ENCODE data around the gene ARL13B.
"Not testable (repeated sequence)": the region's sequence is repeated elsewhere in the genome, so short reads cannot be mapped to it uniquely, and the experiment has no call there.

The ARL13B gene

DNA sequence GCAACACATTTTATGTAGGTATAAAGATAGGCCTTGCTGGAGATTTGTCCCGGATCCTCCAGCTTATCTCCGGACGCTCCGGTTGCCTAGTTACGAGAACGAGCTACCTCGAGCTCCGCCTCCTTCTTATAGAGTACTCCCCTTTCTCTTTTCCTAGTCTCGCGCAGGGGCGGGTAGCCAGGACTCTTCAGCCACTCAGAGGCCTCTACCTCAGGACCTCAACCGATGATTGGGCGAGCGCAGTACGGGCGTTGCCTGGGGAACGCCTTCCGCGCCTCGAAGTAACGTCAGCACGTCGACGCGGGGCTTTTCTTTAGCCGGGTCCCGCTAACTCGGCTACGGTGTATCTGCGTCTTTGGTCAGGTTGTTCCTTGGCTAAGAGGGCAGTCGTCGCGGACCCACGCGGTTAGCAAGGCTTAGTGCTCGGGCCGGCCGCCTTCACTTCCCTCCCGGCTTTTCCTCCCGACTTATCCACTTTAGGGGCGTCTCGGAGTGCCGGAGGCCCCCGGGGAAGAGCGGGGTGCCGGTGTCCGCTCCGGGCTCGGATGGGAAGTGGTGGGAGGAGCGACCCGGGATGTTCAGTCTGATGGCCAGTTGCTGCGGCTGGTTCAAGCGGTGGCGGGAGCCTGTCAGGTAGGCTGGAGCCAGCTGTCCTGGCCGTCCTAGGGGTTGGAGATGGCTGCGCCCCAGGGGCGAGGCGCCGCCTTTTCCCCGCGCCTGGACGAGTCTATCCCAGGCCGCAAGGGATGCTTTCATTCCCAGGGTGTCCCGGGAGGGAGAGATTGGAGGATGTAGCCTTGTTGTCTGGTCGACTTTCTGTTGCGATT is at the start of gene ARL13B:
Gene ARL13B, plus strand, starts transcription at position 306 of the 827 bp plus-strand sequence. Its CDS starts 269 bp downstream, at position 575.
- peak; percentile 98 to 99 for DNase-seq

DNA sequence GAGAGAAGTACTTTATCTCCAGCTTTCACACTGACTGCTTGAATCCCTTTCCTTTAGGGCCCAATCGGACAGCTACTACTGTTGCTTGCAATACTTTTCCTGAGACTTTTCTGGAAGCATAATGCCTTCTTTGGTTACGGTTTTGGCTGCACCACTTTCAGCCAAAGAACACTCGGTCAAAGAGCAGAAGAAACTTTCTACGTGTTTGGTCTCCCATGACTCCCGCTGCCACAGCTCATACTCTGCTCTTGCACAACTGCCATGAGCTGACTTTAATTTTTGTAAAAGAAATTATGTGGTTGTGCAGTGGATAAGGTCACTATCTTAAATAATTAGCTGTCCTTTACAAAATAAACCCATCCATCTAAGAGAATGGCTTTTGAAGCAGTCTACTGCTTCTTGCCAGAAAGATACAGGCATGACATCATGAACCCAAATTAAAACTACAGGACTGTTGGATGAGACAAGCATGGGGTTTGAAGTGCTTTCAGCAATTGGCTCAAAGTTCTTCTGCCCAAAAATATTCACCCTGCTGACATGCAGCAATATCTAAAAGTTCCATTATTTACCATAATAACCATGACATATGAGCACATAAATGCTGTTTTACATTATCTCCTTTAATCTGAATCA is 48.2 kb upstream of the ARL13B start:
- DNase-seq: no peak

DNA sequence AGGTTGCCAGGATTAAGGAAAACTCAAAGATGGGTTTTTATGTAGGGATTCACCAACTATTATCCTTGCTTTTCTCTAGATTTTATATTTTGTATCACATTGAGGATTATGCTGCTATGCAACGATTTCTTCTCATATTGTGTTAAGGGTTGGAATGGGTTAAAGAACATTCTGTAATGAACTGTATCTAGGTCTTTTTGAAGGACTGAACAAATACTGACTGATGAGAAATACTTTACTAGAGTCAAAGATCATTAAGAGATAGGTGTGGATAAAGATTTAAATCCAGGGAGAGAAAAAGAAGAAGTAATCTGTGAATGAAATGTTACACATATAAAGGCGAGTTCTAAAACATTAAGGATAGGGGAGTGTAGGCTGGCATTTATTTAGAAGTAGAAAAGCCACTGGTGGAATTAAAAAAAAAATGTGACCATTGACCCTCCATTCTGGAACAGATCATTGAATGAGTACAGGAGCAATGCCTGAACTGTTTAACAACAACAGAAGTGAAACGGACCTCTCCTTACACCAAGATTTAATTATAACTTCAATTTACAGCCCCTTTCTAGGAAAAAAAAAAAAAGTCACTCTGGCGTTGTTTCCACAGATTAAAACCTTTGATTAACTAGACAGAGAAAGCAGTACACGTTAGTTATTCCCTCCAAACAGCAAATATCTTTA is 45.4 kb upstream of the ARL13B start:
- DNase-seq: no peak

DNA sequence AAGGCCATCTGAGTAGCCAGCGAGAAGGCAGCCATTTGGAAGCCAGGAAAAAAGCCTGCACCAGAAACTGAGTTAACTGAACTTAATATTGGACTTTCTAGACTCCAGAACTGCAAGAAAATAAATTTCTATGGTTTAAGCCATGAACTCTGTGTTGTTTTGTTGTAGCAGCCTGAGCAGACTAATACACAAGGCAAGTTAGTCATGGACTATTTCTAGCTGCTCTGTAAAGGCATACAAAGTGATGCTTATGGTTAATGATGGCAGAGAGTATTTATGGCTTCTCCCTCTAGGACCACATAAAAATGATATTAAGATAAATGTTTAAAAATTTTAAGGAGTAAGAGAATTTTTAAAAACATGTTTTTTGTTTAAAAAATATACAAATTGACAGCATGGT is 43.4 kb upstream of the ARL13B start:
- DNase-seq: no peak

DNA sequence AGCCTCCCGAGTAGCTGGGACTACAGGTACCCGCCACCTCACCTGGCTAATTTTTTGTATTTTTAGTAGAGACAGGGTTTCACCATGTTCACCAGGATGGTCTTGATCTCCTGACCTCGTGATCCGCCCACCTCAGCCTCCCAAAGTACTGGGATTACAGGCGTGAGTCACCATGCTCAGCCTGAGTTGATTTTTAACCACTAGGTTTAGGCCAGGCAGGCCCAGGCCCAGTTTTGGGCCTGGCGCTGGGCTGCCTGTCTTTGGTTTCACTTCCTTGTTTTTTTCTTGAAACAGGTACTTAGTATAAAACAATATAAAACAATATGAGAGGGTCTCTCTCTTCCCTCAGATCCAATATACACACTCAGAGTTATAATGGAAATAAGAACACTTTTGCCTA is 42.5 kb upstream of the ARL13B start:
- not testable (repeated sequence) for DNase-seq

DNA sequence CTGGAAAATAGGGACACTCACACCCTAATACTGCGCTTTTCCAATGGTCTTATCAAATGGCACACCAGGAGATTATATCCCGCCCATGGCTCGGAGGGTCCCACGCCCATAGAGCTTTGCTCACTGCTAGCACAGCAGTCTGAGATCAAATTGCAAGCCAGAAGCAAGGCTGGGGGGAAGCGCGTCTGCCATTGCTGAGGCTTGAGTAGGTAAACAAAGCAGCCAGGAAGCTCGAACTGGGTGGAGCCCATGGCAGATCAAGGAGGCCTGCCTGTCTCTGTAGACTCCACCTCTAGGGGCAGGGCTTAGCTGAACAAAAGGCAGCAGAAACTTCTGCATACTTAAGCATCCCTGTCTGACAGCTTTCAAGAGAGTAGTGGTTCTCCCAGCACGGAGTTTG is 30.0 kb upstream of the ARL13B start:
- peak in 1 of 2 experiments; percentile 9 for DNase-seq

DNA sequence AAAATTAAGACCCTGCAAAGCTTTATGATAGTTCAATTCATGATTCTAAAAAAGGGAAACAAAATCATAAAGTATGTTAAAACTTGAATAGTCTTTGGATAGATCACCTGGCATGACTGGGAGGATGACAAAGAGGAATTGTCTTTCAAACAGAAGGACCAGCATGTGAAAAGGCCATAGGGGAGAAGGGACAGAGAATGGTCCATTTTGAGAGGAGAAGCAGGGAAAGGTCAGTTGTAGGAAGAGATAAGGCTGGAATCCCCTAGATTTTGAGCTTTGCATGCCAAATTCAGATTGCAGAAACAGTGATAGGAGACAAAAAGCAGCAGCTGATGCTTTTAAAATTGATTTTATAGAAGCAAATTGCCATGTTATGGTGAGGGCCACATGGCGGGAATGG is 18.9 kb upstream of the ARL13B start:
- no peak for DNase-seq

DNA sequence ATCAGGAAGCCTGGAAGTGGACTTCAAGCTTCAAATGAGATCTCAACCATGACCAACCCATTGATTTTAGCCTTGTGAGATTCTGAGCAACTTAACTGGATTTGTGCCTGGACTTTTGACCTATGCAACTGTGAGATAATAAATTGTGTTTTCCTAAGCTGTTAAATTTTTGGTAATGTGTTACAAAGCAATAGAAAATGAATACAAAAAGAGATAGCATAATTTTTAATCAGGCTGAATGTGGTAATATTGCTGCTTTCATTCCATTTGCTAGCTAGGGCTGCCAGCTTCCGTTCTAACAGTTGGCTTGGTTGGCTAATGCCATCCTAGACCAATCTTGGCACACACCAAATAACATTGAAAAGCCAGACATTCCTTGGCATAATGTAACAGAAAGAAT is 18.5 kb upstream of the ARL13B start:
- DNase-seq: no peak

DNA sequence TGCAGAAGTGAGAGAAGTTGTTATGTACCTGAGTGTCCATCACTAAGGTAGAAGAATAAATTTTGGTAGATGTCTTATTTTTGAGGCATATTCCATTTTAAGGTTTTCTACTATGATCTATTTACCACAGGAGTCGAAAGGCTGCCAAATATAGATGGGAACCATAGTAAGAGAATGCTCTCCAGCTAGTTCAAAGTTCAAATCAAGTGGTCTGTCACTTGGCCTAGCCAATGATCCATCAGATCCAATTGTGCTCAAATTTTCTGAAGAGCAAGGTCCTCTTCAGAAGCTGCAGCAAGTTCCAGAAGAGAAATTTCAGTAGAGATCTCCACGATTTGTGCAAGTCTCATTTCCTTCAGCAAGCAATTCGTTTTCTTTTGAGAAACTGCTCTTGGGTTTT is 17.2 kb upstream of the ARL13B start:
- no peak for DNase-seq

DNA sequence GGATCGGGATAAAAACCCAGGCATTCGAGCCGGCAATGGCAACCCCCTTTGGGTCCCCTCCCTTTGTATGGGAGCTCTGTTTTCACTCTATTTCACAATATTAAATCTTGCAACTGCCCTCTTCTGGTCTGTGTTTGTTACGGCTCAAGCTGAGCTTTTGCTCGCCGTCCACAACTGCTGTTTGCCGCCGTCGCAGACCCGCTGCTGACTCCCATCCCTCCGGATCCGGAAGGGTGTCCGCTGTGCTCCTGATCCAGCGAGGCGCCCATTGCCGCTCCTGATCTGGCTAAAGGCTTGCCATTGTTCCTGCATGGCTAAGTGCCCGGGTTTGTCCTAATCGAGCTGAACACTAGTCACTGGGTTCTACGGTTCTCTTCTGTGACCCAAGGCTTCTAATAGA is 14.8 kb upstream of the ARL13B start:
- peak in 1 of 2 experiments; percentile 3 for DNase-seq

DNA sequence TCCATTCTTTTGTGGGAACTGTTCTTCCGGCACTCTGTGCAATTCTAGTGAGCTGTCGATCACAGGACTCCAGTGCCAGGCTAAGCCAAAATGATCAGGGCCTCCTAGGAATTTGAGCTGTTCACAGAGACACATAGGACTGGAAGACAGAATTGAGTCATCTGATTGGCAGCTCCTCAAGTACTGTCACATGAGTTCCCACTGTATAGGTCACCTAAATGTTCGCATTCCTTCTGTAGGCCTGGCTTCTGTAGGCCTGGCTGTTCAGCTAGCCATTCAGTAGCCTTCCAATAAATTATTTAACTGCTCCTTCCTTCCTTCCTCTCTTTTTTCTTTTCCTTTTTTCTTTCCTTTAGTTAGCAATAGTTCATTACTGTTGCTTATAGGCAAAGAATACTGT is 10.5 kb upstream of the ARL13B start:
- DNase-seq: no peak

DNA sequence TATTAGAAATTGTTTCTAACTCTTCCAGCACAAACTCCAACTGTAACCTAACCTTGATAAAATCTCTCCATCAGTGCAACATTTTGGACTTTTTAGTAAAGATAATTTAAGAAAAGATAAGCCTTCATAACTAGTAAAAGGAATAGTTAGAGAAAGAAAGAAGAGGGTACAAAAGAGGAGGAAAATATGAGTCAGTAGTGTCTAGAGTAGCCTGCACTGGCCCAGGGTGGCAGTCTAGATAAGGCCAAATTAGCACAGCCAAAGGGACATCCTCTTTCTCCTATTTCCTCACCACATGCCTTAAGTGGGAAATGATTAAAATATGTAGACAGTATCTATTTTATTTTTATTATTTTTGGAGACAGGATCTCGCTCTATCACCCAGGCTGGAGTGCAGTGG is 10.0 kb upstream of the ARL13B start:
- no peak for DNase-seq

DNA sequence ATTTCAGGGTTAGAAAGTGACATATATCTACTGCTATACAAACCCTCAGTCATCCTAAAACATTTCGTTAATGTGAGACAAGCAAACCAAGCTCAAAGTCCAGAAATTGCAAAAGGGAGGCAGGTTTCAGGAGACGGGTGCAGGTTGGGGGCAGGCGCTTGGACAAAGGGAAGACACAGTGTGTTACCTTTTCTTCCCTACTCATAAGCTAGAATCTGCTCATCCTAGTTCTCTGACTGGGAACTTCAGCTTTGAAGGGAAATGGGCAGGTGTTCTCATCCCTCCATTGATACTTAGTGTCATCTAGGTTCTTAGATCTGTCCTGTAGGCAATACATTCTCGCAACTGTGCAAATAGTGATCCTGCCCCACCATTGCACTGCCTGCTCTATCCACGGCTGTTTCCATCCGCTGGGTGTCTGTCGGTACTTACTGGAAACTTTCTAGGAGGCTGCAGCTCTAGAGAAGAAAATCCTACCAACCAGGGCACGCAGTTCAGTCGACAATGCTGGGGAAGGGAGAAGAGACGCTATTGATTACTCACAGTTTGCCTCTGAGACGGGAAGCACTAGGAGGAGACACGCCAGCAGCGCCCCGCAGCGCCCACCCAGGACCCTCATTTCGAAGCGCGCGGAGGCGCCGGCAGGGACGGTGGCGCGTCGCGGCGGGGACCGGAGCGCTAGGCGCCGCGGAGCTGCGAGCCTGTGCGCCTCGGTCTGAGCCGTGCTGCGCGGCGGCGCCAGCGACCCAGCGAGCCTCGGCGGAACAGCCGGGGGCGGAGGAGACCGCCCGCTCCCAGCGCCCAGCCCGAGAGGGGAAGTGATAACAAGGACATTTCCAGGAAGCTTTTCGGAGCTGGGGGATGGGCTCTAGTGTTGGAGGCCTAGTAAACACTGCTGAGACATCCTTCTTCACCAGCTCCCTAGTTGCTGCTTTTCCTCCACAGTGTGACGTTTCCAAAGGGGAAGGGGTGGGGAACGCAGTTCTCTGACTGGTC is 6.5 kb upstream of the ARL13B start, which contains the start of gene PROS1:
Gene PROS1, minus strand, starts transcription at position 766 of the 996 bp plus-strand sequence. Its CDS starts 147 bp downstream, at position 619.
- peak; percentile 26 to 66 for DNase-seq

DNA sequence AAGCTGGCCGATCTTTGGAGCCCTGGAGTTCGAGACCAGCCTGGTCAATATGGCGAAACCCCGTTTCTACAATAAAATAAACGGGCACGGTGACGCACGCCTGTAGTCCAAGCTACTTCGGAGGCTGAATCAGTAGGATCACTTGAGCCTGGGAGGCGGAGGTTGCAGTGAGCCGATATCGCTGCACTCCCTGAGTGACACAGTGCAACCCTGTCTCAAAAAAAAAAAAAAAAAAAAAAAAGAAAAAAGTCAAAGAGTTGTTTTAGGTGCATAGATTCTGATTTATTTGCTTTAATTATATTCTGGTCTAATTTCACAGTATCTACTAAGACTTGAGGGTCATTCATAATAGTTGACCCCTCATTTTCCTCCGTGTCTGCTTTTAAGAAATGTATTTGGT is 1.7 kb downstream of the ARL13B start:
- DNase-seq: no peak

DNA sequence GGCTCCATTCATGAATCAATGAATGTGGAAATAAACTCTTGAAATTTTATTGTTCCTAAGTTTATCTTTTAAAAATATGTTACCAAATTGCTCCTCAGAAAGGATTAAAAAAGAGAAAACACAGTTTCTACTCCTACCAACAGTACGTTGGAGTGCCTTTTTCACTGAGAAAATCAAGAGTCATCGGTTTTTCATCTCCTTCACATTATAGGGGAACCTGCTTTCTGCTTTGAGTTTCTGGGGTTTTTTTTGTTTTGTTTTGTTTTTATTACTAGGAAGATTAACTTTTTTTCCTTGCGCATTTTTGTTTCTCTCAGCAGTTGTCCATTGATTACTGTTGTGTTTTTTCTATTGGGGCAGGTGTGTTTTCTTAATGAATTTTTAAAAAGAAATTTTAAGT is 3.5 kb downstream of the ARL13B start:
- no peak for DNase-seq

DNA sequence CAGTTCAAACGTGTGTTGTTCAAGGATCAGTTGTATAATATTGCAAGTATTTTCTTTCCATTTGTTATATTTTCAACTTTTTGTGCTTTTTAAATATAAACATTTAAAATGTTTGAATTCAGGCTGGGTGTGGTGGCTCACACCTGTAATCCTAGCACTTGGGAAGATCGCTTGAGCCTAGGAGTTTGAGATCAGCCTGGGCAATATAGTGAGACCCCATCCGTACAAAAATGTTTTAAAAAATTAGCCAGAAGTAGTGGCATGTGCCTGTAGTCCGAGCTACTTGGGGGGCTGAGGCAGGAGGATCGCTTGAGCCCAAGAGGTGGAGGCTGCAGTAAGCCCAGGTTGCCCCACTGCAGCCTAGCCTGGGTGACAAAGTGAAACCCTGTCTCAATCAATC is 4.7 kb downstream of the ARL13B start:
- DNase-seq: no peak

DNA sequence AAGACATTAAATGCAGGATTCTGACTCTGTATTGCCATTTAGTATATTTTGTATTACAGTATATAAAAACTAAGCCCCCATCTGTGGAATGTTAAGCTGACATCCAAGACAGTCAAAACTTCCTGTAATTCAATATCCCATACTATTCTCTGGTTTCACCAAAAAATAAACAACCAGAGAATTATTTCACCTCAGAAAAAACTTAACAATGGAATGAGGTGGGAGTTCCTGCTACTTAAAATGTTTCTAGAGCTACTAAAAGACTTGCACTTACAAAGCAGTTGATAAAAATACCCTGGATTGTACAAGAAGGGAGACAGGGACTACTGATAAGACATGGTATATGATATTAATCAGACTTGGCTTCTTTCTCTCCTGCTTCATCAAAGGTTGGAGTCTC is 8.3 kb downstream of the ARL13B start:
- no peak for DNase-seq

DNA sequence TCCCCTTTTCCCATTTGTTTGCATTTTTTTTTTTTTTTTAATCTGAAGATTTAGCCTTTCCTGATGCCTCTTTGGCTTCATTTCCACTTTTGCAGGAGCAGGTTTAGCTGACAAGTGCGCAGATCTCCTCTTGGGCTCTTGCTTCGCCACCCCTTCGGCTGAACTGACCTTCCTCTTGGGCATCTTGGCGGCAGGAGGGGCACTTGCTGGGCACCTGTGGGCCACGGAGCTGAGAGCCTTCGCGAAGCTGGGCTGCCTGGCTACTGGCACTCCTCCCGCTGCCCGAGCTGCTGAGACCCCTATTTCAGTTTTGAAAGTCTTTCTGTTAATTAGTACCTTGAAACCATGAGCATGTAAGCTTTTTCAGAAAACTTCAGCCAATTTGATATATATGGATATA is 8.8 kb downstream of the ARL13B start:
- DNase-seq: no peak

DNA sequence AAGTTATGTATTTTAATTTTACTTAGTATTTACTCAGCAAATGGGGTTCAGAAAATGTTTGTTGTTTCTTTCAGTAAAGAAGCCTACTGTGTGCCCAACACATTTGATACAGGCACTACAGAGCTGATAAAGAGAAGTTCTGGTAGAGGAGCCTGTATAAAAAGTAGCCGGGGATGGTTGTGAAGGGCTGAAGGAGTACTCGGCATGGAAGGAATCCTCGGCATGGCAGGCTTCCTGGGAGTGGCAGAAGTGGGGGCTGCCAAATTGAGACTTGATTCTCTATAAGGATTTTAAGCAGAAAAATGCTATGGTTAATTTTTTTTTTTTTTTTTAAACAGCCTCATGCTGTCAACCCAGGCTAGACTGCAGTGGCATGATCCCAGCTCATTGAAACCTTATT is 9.3 kb downstream of the ARL13B start:
- no peak for DNase-seq

DNA sequence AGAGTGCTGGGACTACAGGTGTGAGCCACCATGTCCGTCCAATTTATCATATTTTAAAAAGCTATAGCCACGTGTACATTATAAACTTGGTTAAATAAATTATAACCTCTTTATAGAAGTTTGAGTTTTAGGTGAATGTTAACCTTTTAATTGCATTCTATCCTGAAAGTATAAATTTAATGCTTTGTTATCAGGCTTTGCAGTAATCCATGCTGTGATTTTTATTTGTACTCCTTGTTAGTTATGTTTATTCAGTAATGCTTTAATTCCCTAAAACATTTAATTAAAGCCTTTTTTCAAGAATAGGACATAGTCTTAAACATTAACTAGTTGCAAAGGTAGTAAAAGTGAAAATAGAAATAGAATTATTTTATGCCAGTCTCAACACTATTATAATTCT is 11.7 kb downstream of the ARL13B start:
- DNase-seq: no peak

DNA sequence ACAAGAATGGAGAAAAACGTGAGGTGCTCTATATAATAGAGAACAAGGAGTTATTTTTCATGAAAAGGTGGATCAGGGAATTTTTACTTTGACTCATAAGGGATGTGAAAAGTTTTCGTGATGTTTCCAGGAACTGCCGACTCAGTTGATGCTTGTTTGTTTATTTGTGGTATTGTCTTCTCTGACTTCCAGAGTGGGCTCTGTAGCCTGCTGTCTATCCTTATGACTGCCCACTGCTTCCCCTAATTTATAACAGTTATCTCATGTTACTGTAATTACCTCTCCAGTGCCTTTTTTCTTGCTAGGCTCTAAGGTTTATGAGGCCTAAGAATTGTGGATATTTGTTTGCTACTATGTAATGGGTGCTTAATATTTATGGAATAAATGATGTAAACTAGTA is 12.3 kb downstream of the ARL13B start:
- no peak for DNase-seq

DNA sequence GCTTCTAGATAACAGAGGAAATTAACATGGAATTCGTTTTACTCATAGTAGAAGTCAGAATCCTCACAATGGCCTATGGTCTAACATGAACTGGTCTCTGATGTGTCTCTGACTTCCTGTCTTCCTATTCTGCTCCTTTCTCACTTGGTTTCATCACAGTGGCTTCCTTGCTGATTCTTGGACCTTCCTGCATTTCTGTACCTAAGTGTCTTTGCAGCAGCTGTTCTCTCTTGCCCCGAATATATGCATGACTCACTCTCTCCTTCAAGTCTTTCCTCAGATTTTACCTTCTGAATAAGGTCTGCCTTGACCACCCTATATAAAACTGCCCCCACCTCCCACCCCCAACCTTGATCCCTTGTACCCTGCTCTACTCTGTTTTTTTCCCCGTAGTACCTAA is 14.1 kb downstream of the ARL13B start:
- DNase-seq: no peak

DNA sequence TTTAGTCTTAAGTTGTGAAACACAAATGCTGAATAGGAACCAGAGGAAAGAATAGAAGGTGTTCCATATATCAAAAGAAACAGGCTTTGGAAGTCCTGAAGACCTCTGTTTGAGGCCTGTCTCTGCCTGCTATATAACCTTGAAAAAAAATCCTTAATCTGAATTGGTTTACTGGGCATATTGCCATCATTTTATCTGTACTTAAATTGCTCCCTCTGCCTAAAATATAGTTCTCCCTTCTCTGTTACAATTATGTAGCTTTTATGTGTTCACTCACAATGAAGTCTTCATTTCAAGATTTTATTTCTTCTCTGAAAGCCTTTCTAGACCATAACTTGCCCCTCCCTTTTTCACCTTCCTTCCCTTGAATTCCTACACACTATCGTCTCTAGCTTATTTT is 21.2 kb downstream of the ARL13B start:
- no peak for DNase-seq

Data from NCI-H526 (cell line).